HEK293 (cell line): ENCODE data around the gene NCSTN.

ENCODE experiments used
- CTCF ChIA-PET: fragments of 350-600 bp; formaldehyde crosslinking; extraction: SDS; loops from one replicate; lab custom pipeline; 2021; ENCODE audit warnings: antibody characterized with exemption; lab: Yijun Ruan, JAX
- POLR2A ChIA-PET: fragments of 300-600 bp; formaldehyde crosslinking; extraction: SDS; loops from one replicate; lab custom pipeline; 2020; ENCODE audit warnings: antibody characterized with exemption, inconsistent platforms; lab: Yijun Ruan, JAX
- H3K27ac ChIP-seq: fragments of 200-500 bp; sonication (Bioruptor generic); 2 replicates; pipeline ENCODE4 v1.5.1; 2014; ENCODE audit warnings: low read depth, low read length, control low read depth, inconsistent platforms; ENCODE audit errors: extremely low read depth
- H3K36me3 ChIP-seq, 2 experiments: fragments of 200-500 bp in 1 of 2; sonication (Bioruptor generic) in 1 of 2; 1 replicate in 1 of 2; 2 replicates in 1 of 2; pipeline ENCODE4 v1.5.1; 2014 to 2017; ENCODE audit warnings: inconsistent platforms in 2 of 2, low read length in 2 of 2; ENCODE audit not compliant: control insufficient read depth in 2 of 2, insufficient read depth in 1 of 2
- H3K4me1 ChIP-seq: fragments of 200-500 bp; sonication (Bioruptor generic); 2 replicates; pipeline ENCODE4 v1.5.1; 2014; ENCODE audit warnings: mild to moderate bottlenecking, low read length, inconsistent platforms; ENCODE audit not compliant: control insufficient read depth, insufficient read depth
- H3K4me3 ChIP-seq: 2 replicates; pipeline ENCODE4 v1.5.1; 2011; ENCODE audit warnings: low read depth, mild to moderate bottlenecking, control low read depth, low read length, moderate library complexity
- H3K9me3 ChIP-seq: fragments of 200-500 bp; sonication (Bioruptor generic); 2 replicates; pipeline ENCODE4 v1.5.1; 2014; ENCODE audit warnings: low read depth, low read length, inconsistent platforms; ENCODE audit not compliant: control insufficient read depth, insufficient read depth
- AEBP2 ChIP-seq: fragments of 450-650 bp; formaldehyde crosslinking; IDR thresholded peaks from 2 replicates; pipeline ENCODE4 v1.5.1; 2016; ENCODE audit warnings: missing biosample characterization, missing genetic modification characterization, borderline replicate concordance
- KLF7 ChIP-seq: fragments of 450-650 bp; formaldehyde crosslinking; IDR thresholded peaks from 2 replicates; pipeline ENCODE4 v1.5.1; 2016; ENCODE audit warnings: missing biosample characterization, missing genetic modification characterization, borderline replicate concordance
- SP2 ChIP-seq: fragments of 450-650 bp; formaldehyde crosslinking; IDR thresholded peaks from 2 replicates; pipeline ENCODE4 v1.5.1; 2016; ENCODE audit warnings: missing biosample characterization, missing genetic modification characterization
- ZNF146 ChIP-seq: fragments of 450-650 bp; formaldehyde crosslinking; IDR thresholded peaks from 2 replicates; pipeline ENCODE4 v1.5.1; 2016; ENCODE audit warnings: missing biosample characterization, missing genetic modification characterization
- ZNF175 ChIP-seq: fragments of 450-650 bp; formaldehyde crosslinking; IDR thresholded peaks from 2 replicates; pipeline ENCODE4 v1.5.1; 2016; ENCODE audit warnings: missing biosample characterization, missing genetic modification characterization
- ZNF37A ChIP-seq: fragments of 450-650 bp; IDR thresholded peaks from 2 replicates; pipeline ENCODE4 v1.5.1; 2018; ENCODE audit warnings: missing biosample characterization, missing genetic modification characterization
- ZNF433 ChIP-seq: fragments of 450-650 bp; formaldehyde crosslinking; IDR thresholded peaks from 2 replicates; pipeline ENCODE4 v1.5.1; 2016; ENCODE audit warnings: missing biosample characterization, missing genetic modification characterization, low read depth
- ZNF449 ChIP-seq: fragments of 450-650 bp; formaldehyde crosslinking; IDR thresholded peaks from 2 replicates; pipeline ENCODE4 v1.5.1; 2017; ENCODE audit warnings: missing biosample characterization, mild to moderate bottlenecking, missing genetic modification characterization, moderate library complexity
- ZNF501 ChIP-seq: fragments of 450-650 bp; formaldehyde crosslinking; IDR thresholded peaks from 2 replicates; pipeline ENCODE4 v1.5.1; 2016; ENCODE audit warnings: missing biosample characterization, missing genetic modification characterization
- ZNF768 ChIP-seq: fragments of 450-650 bp; formaldehyde crosslinking; IDR thresholded peaks from 2 replicates; pipeline ENCODE4 v1.5.1; 2018; ENCODE audit warnings: missing biosample characterization, mild to moderate bottlenecking, missing genetic modification characterization
- ZSCAN4 ChIP-seq: fragments of 450-650 bp; formaldehyde crosslinking; IDR thresholded peaks from 2 replicates; pipeline ENCODE4 v1.5.1; 2017; ENCODE audit warnings: missing biosample characterization, missing genetic modification characterization
- TF ChIP-seq, protein P1 (sequence below): fragments of 450-650 bp; IDR thresholded peaks from 2 replicates; pipeline ENCODE4 v1.5.1; 2018; ENCODE audit warnings: missing biosample characterization, mild to moderate bottlenecking, missing genetic modification characterization
- TF ChIP-seq, protein P2 (sequence below): fragments of 450-650 bp; IDR thresholded peaks from 2 replicates; pipeline ENCODE4 v1.5.1; 2018; ENCODE audit warnings: missing biosample characterization, missing genetic modification characterization

The NCSTN gene

DNA sequence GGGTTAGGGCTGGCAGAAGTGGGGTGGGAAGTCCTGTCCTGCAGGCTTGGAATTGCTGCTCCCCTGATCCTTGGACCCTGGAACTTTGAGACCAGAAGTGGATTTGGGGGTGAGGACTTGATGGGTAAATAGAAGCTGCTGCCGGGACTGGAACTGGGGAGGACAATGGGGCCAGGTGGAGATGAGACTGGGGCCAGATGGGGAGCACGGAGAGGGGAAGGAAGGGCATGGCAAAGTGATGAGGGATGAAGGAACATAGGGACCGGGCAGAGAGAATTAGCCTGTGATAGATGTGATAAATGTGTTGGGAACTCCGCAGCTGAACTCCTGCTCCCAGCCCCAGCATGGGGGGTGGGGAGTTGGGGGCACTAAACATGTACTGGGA is 24.3 kb downstream of the NCSTN start:
- CTCF ChIA-PET = interaction anchor here (1.1 to 1.5 kb wide), 2 partner anchors 10 to 13 kb away, joined by 4 to 6 read pairs; no protein-coding TSS in a partner anchor

GRCh38 chr1:160367934-160368923 is 25.0 kb downstream of the NCSTN start:
- no peaks in the 10 kb centered on the region for H3K9me3 ChIP-seq
- ChIA-PET POLR2A (no interaction called here), CTCF (interaction anchor here (0.6 to 1.5 kb wide), 4 partner anchors 9 to 703 kb away, joined by 3 to 6 read pairs (median 4); no protein-coding TSS in a partner anchor)
- no peak overlapping the region for H3K4me3 ChIP-seq
- H3K27ac ChIP-seq = no peak overlapping the region
- H3K4me1 ChIP-seq = no peaks in the 10 kb centered on the region
- H3K36me3 ChIP-seq = no peaks in the 10 kb centered on the region
- TF ChIP-seq ZNF175 (tag by site-specific recombination) = no peak
- TF ChIP-seq SP2 = no peak
- TF ChIP-seq ZNF433 (tag by site-specific recombination) = no peak
- no peak for TF ChIP-seq ZNF146 (tag by site-specific recombination)
- TF ChIP-seq, protein P1, sequence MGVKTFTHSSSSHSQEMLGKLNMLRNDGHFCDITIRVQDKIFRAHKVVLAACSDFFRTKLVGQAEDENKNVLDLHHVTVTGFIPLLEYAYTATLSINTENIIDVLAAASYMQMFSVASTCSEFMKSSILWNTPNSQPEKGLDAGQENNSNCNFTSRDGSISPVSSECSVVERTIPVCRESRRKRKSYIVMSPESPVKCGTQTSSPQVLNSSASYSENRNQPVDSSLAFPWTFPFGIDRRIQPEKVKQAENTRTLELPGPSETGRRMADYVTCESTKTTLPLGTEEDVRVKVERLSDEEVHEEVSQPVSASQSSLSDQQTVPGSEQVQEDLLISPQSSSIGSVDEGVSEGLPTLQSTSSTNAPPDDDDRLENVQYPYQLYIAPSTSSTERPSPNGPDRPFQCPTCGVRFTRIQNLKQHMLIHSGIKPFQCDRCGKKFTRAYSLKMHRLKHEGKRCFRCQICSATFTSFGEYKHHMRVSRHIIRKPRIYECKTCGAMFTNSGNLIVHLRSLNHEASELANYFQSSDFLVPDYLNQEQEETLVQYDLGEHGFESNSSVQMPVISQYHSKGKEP = no peak
- no peak for TF ChIP-seq ZSCAN4 (tag by site-specific recombination)
- no peak for TF ChIP-seq ZNF37A (tag by site-specific recombination)
- TF ChIP-seq AEBP2 (tag by site-specific recombination) = no peak
- TF ChIP-seq ZNF501 (tag by site-specific recombination) = no peak
- TF ChIP-seq KLF7 (tag by site-specific recombination) = no peak
- TF ChIP-seq, protein P2, sequence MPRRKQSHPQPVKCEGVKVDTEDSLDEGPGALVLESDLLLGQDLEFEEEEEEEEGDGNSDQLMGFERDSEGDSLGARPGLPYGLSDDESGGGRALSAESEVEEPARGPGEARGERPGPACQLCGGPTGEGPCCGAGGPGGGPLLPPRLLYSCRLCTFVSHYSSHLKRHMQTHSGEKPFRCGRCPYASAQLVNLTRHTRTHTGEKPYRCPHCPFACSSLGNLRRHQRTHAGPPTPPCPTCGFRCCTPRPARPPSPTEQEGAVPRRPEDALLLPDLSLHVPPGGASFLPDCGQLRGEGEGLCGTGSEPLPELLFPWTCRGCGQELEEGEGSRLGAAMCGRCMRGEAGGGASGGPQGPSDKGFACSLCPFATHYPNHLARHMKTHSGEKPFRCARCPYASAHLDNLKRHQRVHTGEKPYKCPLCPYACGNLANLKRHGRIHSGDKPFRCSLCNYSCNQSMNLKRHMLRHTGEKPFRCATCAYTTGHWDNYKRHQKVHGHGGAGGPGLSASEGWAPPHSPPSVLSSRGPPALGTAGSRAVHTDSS (tag by site-specific recombination) = no peak

More for the DNA sequence above, 24.3 kb downstream of the NCSTN start:
- Histone ChIP-seq H3K9me3 (no peaks in the 10 kb centered on the region), H3K4me3 (no peak overlapping the region)
- TF ChIP-seq ZNF449 (tag by site-specific recombination) = no peak
- TF ChIP-seq ZNF768 = no peak
- TF ChIP-seq, all 188 proteins: peak for 0
- POLR2A ChIA-PET = interaction anchor here (1.8 kb wide), 1 partner anchor 16 kb away, joined by 5 read pairs; no protein-coding TSS in a partner anchor
- Histone ChIP-seq H3K27ac (no peak overlapping the region), H3K36me3 (no peaks in the 10 kb centered on the region), H3K4me1 (no peaks in the 10 kb centered on the region)
